ENCODE results near the gene ZNF195.
"Not testable (repeated sequence)": the region's sequence is repeated elsewhere in the genome, so short reads cannot be mapped to it uniquely, and the experiment has no call there.

The ZNF195 gene

DNA sequence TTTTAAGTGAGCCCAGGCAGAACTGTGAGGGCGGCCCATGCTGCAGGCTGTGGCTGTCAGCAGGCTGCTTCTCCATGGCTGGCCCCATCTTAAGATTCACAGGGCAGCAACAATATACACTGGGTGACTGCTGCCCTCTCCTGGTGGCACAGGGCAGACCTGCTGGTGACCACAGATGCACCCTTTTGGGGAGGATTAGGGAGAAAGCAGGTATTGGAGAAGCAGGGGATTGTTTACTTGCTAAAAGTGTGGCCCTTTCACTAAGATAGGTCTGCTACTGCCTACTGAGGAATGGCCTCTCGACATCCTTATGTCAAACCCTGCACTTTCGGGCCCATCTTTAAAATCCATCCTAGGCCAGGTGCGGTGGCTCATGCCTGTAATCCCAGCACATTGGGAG lies 38.1 kb upstream of the ZNF195 start:
- H3K27me3 ChIP-seq (ENCODE audit: insufficient read depth, poor library complexity, severe bottlenecking); H3K27ac ChIP-seq (replicated peaks); H3K4me3 ChIP-seq (replicated peaks; ENCODE audit: insufficient read depth, low read length): not testable (repeated sequence)
- DNase-seq (ENCODE audit: low read depth in 1 of 2, low spot score in 1 of 2), result peak in 1 of 2 experiments; percentile 72

DNA sequence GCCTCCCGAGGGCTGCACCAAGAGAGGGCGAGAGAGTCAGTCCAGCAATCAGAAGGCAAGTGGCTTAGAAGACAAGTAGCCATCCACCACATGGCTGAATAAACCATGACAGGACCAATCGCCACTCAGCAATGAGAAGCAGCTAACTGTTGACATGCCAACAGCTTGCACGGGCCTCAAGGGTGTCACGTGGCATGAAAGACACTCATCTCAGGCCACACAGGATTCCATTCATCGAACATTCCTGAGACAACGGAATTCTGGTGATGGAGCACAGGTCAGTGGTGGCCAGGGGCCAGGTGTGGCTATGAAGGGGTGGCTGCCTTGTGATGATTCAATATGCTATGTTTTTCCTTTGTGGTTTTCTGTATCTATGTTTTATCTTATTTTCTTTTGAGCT lies 36.4 kb upstream of the ZNF195 start:
- H3K27ac ChIP-seq (replicated peaks); DNase-seq (ENCODE audit: low read depth in 1 of 2, low spot score in 1 of 2); H3K27me3 ChIP-seq (ENCODE audit: insufficient read depth, poor library complexity, severe bottlenecking): not testable (repeated sequence)

GRCh38 chr11:3413666-3414065 lies 34.7 kb upstream of the ZNF195 start:
- not testable (repeated sequence) for DNase-seq (ENCODE audit: low read depth in 1 of 2, low spot score in 1 of 2); H3K27me3 ChIP-seq (ENCODE audit: insufficient read depth, poor library complexity, severe bottlenecking); H3K27ac ChIP-seq (replicated peaks); H3K4me3 ChIP-seq (replicated peaks; ENCODE audit: insufficient read depth, low read length)

More for the DNA sequence above, 36.4 kb upstream of the ZNF195 start:
- not testable (repeated sequence) for H3K4me3 ChIP-seq (replicated peaks; ENCODE audit: insufficient read depth, low read length)

DNA sequence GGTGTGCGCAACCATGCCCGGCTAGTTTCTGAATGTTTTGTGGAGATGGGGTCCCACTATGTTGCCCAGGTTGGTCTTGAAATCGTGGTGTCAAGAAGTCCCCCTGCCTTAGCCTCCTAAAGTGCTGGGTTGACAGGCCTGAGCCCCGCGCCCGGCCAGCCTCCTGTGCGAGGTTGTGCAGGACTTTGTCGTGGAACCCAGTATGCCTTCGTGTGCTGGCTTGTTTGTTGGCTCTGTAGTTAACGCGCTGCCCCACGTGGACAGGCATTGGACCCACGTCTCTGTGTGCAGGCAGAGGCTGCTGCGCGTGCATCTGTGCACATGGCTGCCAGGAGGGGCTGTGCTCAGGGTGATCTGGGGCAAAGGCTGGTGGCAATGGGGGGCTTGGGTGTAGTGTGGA lies 33.9 kb upstream of the ZNF195 start:
- TF ChIP-seq REST (IDR thresholded peaks at IDR 0.05; ENCODE audit: insufficient replicate concordance, low read depth) (no peak), SPI1 (IDR thresholded peaks at IDR 0.05; ENCODE audit: borderline replicate concordance, low read depth) (no peak), CTCF (IDR thresholded peaks at IDR 0.05; ENCODE audit: insufficient read depth, low read length) (no peak), POLR2AphosphoS5 (IDR thresholded peaks at IDR 0.05; ENCODE audit: low read depth) (no peak), GABPA (IDR thresholded peaks at IDR 0.05; ENCODE audit: low read depth) (no peak)

GRCh38 chr11:3408722-3409121 lies 29.8 kb upstream of the ZNF195 start:
- not testable (repeated sequence) for H3K27me3 ChIP-seq (ENCODE audit: insufficient read depth, poor library complexity, severe bottlenecking); H3K4me3 ChIP-seq (replicated peaks; ENCODE audit: insufficient read depth, low read length); H3K27ac ChIP-seq (replicated peaks)
- DNase-seq (ENCODE audit: low read depth in 1 of 2, low spot score in 1 of 2), result peak in 1 of 2 experiments; percentile 71
- peak; percentile 40 for TF ChIP-seq CTCF (IDR thresholded peaks at IDR 0.05; ENCODE audit: insufficient read depth, low read length)
- 0 out of 2 replicates have a peak, but pooled peaks have one; percentile 10 for TF ChIP-seq SPI1 (IDR thresholded peaks at IDR 0.05; ENCODE audit: borderline replicate concordance, low read depth)

More for the DNA sequence above, 33.9 kb upstream of the ZNF195 start:
- H3K27me3 ChIP-seq (ENCODE audit: insufficient read depth, poor library complexity, severe bottlenecking), result no peaks in the 10 kb centered on the region
- H3K4me3 ChIP-seq (replicated peaks; ENCODE audit: insufficient read depth, low read length), result no peak overlapping the region
- DNase-seq (ENCODE audit: low read depth in 1 of 2, low spot score in 1 of 2), result no peak
- H3K27ac ChIP-seq (replicated peaks), result no peak overlapping the region

GRCh38 chr11:3408058-3408605 lies 29.2 kb upstream of the ZNF195 start:
- not testable (repeated sequence) for H3K27ac ChIP-seq (replicated peaks); H3K27me3 ChIP-seq (ENCODE audit: insufficient read depth, poor library complexity, severe bottlenecking); DNase-seq (ENCODE audit: low read depth in 1 of 2, low spot score in 1 of 2); H3K4me3 ChIP-seq (replicated peaks; ENCODE audit: insufficient read depth, low read length)

DNA sequence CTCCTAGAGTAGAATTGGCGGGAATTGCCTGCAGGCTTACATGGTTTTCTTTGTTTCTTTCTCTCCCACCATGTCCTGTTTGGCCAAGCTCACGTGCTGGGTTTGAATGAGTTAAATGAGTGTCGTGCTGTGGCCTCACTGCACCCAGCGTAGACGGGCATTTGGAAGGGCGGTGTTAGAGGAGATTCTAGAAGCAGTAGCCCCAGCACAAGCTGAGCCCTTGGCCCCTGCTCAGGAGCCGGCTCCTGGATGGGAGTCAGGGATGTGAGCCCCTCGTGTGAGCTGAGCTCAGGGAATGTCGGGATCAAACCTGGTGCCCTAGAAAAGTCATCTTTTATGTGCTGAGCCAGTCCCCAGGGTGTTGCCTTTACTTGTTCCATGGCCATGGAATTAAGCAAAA lies 28.0 kb upstream of the ZNF195 start:
- H3K4me3 ChIP-seq (replicated peaks; ENCODE audit: insufficient read depth, low read length); H3K27ac ChIP-seq (replicated peaks); DNase-seq (ENCODE audit: low read depth in 1 of 2, low spot score in 1 of 2); H3K27me3 ChIP-seq (ENCODE audit: insufficient read depth, poor library complexity, severe bottlenecking): not testable (repeated sequence)

- not testable (repeated sequence) for DNase-seq (ENCODE audit: low read depth in 1 of 2, low spot score in 1 of 2); H3K27ac ChIP-seq (replicated peaks); H3K4me3 ChIP-seq (replicated peaks; ENCODE audit: insufficient read depth, low read length); H3K27me3 ChIP-seq (ENCODE audit: insufficient read depth, poor library complexity, severe bottlenecking)
Observed at GRCh38 chr11:3406223-3406875, 27.4 kb upstream of the ZNF195 start.

All from HL-60 (cell line).